Gastrocnemius medialis (tissue), 4 donors: ENCODE results near the gene PTGFRN.

Experiments
- POLR2A ChIP-seq, 2 donors: fragments of 450-650 bp; IDR thresholded peaks; one replicate each; pipeline ENCODE4 v1.6.1; 2017; ENCODE audit warnings: antibody characterized with exemption in 2 of 2, mild to moderate bottlenecking in 2 of 2, moderate library complexity in 2 of 2
- TF ChIP-seq, protein P1 (sequence below), 5 experiments: fragments of 450-650 bp in 3 of 5; fragments of 200-600 bp in 2 of 5; sonication (generic) in 2 of 5; IDR thresholded peaks in 4 of 5; conservative IDR thresholded peaks in 1 of 5; 1 replicate in 4 of 5; 2 replicates in 1 of 5; pipeline ENCODE4 v1.5.1; 2016 to 2019; ENCODE audit warnings: antibody characterized with exemption in 5 of 5, mild to moderate bottlenecking in 3 of 5, moderate library complexity in 3 of 5

DNA sequence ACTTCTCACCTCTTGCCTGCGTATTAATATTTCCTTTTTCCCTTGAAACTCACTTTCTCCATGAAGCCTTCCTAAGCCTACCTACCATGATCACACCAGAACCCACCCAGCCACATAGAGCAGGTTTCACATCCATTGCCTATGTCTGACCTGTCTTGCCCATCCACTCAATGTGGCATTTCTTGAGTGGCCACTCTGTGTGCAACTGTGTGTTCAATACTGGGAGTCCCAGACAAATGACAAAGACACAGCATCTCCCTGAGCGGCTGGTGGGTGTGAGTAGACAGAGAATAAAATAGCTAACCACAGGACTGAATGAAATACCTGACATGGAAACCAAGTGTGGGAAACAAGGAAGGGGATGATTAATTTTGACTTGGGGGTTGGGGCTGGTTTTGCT is 3.1 kb downstream of the PTGFRN start:
- TF ChIP-seq, protein P1, sequence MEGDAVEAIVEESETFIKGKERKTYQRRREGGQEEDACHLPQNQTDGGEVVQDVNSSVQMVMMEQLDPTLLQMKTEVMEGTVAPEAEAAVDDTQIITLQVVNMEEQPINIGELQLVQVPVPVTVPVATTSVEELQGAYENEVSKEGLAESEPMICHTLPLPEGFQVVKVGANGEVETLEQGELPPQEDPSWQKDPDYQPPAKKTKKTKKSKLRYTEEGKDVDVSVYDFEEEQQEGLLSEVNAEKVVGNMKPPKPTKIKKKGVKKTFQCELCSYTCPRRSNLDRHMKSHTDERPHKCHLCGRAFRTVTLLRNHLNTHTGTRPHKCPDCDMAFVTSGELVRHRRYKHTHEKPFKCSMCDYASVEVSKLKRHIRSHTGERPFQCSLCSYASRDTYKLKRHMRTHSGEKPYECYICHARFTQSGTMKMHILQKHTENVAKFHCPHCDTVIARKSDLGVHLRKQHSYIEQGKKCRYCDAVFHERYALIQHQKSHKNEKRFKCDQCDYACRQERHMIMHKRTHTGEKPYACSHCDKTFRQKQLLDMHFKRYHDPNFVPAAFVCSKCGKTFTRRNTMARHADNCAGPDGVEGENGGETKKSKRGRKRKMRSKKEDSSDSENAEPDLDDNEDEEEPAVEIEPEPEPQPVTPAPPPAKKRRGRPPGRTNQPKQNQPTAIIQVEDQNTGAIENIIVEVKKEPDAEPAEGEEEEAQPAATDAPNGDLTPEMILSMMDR (IDR thresholded peaks at IDR 0.05 in 4 of 5, conservative IDR thresholded peaks at IDR 0.05 in 1 of 5): no peak
- no peak for TF ChIP-seq POLR2A (IDR thresholded peaks at IDR 0.05)
